IMR-90 (cell line): ENCODE data around the gene CMSS1. TPM values are rescaled to one million over a fixed set of nuclear protein-coding genes. Genes with fewer than 3 reads are reported as not detected.

ENCODE experiments used
- ATAC-seq: fragments of 200-7000 bp; cut with Tn5 transposase; 2 replicates; pipeline ENCODE4 v1.9.1; 2020; ENCODE audit warnings: low read depth, mild to moderate bottlenecking, moderate library complexity
- BruUV-seq: library from RNA; stranded (reverse); fragments of 400-500 nt; replicated peaks from 2 replicates; lab custom pipeline; 2021; lab: Mats Ljungman, UMichigan
- CTCF ChIA-PET: fragments of 300-600 bp; formaldehyde crosslinking; extraction: SDS; loops from one replicate; lab custom pipeline; 2021; ENCODE audit warnings: antibody characterized with exemption; lab: Yijun Ruan, JAX
- POLR2A ChIA-PET: fragments of 300-600 bp; sonication (Branson Sonifier 250); formaldehyde crosslinking; loops from one replicate; lab custom pipeline; 2022; ENCODE audit warnings: antibody characterized with exemption; ENCODE audit not compliant: unreplicated experiment; lab: Charles Lee
- DNase-seq: peaks from one replicate; pipeline ENCODE4 v3.0.0; 2013
- H2AFZ ChIP-seq: replicated peaks from 2 replicates; pipeline ENCODE3; 2013; ENCODE audit warnings: low read length, mild to moderate bottlenecking; ENCODE audit not compliant: poor library complexity
- H2AK5ac ChIP-seq: 2 replicates; pipeline ENCODE4 v1.6.1; 2013; ENCODE audit warnings: low read depth, low read length, inconsistent platforms
- H2AK9ac ChIP-seq: replicated peaks from 2 replicates; pipeline ENCODE3; 2013; ENCODE audit warnings: mild to moderate bottlenecking, low read depth, low read length, moderate library complexity; ENCODE audit not compliant: poor library complexity
- H2BK120ac ChIP-seq: 2 replicates; pipeline ENCODE4 v1.6.1; 2013; ENCODE audit warnings: low read depth, low read length, inconsistent platforms
- H2BK15ac ChIP-seq: 3 replicates; pipeline ENCODE4 v1.6.1; 2013; ENCODE audit warnings: low read depth, low read length, inconsistent platforms
- H2BK20ac ChIP-seq: 2 replicates; pipeline ENCODE4 v1.6.1; 2013; ENCODE audit warnings: low read depth, mild to moderate bottlenecking, inconsistent platforms, low read length, moderate library complexity
- H2BK5ac ChIP-seq: 2 replicates; pipeline ENCODE4 v1.6.1; 2013; ENCODE audit warnings: mild to moderate bottlenecking, low read depth, low read length, inconsistent platforms; ENCODE audit not compliant: poor library complexity, severe bottlenecking
- H3K14ac ChIP-seq: replicated peaks from 2 replicates; pipeline ENCODE4 v1.6.1; 2013; ENCODE audit warnings: low read depth, low read length, inconsistent platforms
- H3K18ac ChIP-seq: 2 replicates; pipeline ENCODE4 v1.6.1; 2013; ENCODE audit warnings: low read depth, low read length, control low read depth
- H3K23ac ChIP-seq: 2 replicates; pipeline ENCODE4 v1.6.1; 2013; ENCODE audit warnings: low read depth, low read length, inconsistent platforms
- H3K27ac ChIP-seq: 2 replicates; pipeline ENCODE4 v1.5.1; 2013; ENCODE audit warnings: mild to moderate bottlenecking, control low read depth, low read length; ENCODE audit not compliant: insufficient read depth
- H3K27me3 ChIP-seq: 2 replicates; pipeline ENCODE4 v1.6.1; 2013; ENCODE audit warnings: low read length; ENCODE audit not compliant: control insufficient read depth, insufficient read depth
- H3K36me3 ChIP-seq: 2 replicates; pipeline ENCODE4 v1.6.1; 2013; ENCODE audit warnings: low read length, mixed read lengths; ENCODE audit not compliant: control insufficient read depth, insufficient read depth
- H3K4ac ChIP-seq: 2 replicates; pipeline ENCODE4 v1.6.1; 2013; ENCODE audit warnings: low read depth, low read length, inconsistent platforms
- H3K4me1 ChIP-seq: 2 replicates; pipeline ENCODE4 v1.6.1; 2013; ENCODE audit warnings: low read length, mixed read lengths; ENCODE audit not compliant: control insufficient read depth, insufficient read depth
- H3K4me2 ChIP-seq: 2 replicates; pipeline ENCODE4 v1.6.1; 2013; ENCODE audit warnings: low read depth, mild to moderate bottlenecking, control low read depth, low read length, moderate library complexity
- H3K4me3 ChIP-seq: 2 replicates; pipeline ENCODE4 v1.5.1; 2013; ENCODE audit warnings: low read depth, mild to moderate bottlenecking, control low read depth, low read length, moderate library complexity; ENCODE audit not compliant: insufficient read depth
- H3K56ac ChIP-seq: 2 replicates; pipeline ENCODE4 v1.6.1; 2013; ENCODE audit warnings: low read length, inconsistent platforms; ENCODE audit not compliant: insufficient read depth; ENCODE audit errors: extremely low read depth
- H3K79me1 ChIP-seq, 2 experiments: 2 replicates each; pipeline ENCODE4 v1.6.1; 2013; ENCODE audit warnings: low read length in 2 of 2, inconsistent platforms in 1 of 2, low read depth in 1 of 2
- H3K9ac ChIP-seq: 2 replicates; pipeline ENCODE4 v1.6.1; 2013; ENCODE audit warnings: low read depth, low read length, control low read depth
- H3K9me1 ChIP-seq: 2 replicates; pipeline ENCODE4 v1.6.1; 2013; ENCODE audit warnings: low read length, inconsistent platforms; ENCODE audit not compliant: insufficient read depth
- H3K9me3 ChIP-seq: 2 replicates; pipeline ENCODE4 v1.6.1; 2013; ENCODE audit warnings: low read length; ENCODE audit not compliant: control insufficient read depth, insufficient read depth
- H4K20me1 ChIP-seq: 2 replicates; pipeline ENCODE4 v1.6.1; 2013; ENCODE audit warnings: low read length, inconsistent platforms; ENCODE audit not compliant: insufficient read depth
- H4K5ac ChIP-seq: 2 replicates; pipeline ENCODE4 v1.6.1; 2013; ENCODE audit warnings: mild to moderate bottlenecking, low read depth, low read length, control low read depth
- H4K8ac ChIP-seq, 2 experiments: 2 replicates each; pipeline ENCODE4 v1.6.1; 2013; ENCODE audit warnings: low read depth in 2 of 2, low read length in 2 of 2, control low read depth in 1 of 2, inconsistent platforms in 1 of 2
- H4K91ac ChIP-seq: 2 replicates; pipeline ENCODE4 v1.6.1; 2013; ENCODE audit warnings: low read depth, low read length, inconsistent platforms; ENCODE audit not compliant: insufficient read depth
- BHLHE40 ChIP-seq: fragments of 150-350 bp; IDR thresholded peaks from 2 replicates; pipeline ENCODE4 v1.6.1; 2016; ENCODE audit warnings: mild to moderate bottlenecking, low read depth, low read length
- CEBPB ChIP-seq: IDR thresholded peaks from 2 replicates; pipeline ENCODE4 v1.6.1; 2012; ENCODE audit warnings: low read depth, low read length, improper control_type of control experiment
- CHD1 ChIP-seq: IDR thresholded peaks from 2 replicates; pipeline ENCODE4 v1.6.1; 2012; ENCODE audit warnings: low read depth, low read length, improper control_type of control experiment
- ELK1 ChIP-seq: fragments of 150-350 bp; IDR thresholded peaks from 2 replicates; pipeline ENCODE4 v1.6.1; 2016; ENCODE audit warnings: low read depth, mild to moderate bottlenecking, low read length, moderate library complexity, borderline replicate concordance
- FOS ChIP-seq: fragments of 150-350 bp; IDR thresholded peaks from 2 replicates; pipeline ENCODE4 v1.6.1; 2016; ENCODE audit warnings: low read depth, low read length
- MAFK ChIP-seq: IDR thresholded peaks from 2 replicates; pipeline ENCODE4 v1.6.1; 2012; ENCODE audit warnings: low read depth, low read length, improper control_type of control experiment
- MAZ ChIP-seq: IDR thresholded peaks from 2 replicates; pipeline ENCODE4 v1.6.1; 2012; ENCODE audit warnings: low read depth, mild to moderate bottlenecking, low read length, improper control_type of control experiment, moderate library complexity, borderline replicate concordance
- MXI1 ChIP-seq: IDR thresholded peaks from 2 replicates; pipeline ENCODE4 v1.6.1; 2012; ENCODE audit warnings: low read depth, mild to moderate bottlenecking, low read length, moderate library complexity, borderline replicate concordance
- NFE2L2 ChIP-seq: fragments of 150-350 bp; IDR thresholded peaks from 2 replicates; pipeline ENCODE4 v1.6.1; 2016; ENCODE audit warnings: low read depth, mild to moderate bottlenecking, low read length
- POLR2A ChIP-seq: IDR thresholded peaks from 2 replicates; pipeline ENCODE4 v1.6.1; 2012; ENCODE audit warnings: mild to moderate bottlenecking, low read depth, low read length
- RAD21 ChIP-seq: IDR thresholded peaks from 2 replicates; pipeline ENCODE4 v1.6.1; 2012; ENCODE audit warnings: low read length, improper control_type of control experiment
- RCOR1 ChIP-seq: IDR thresholded peaks from 2 replicates; pipeline ENCODE4 v1.6.1; 2012; ENCODE audit warnings: mild to moderate bottlenecking, low read length, improper control_type of control experiment; ENCODE audit not compliant: insufficient replicate concordance
- RFX5 ChIP-seq: IDR thresholded peaks from 2 replicates; pipeline ENCODE4 v1.8.0; 2012; ENCODE audit warnings: low read depth, mild to moderate bottlenecking, low read length, moderate library complexity
- SMC3 ChIP-seq: fragments of 150-350 bp; IDR thresholded peaks from 2 replicates; pipeline ENCODE4 v1.6.1; 2016; ENCODE audit warnings: low read depth, mild to moderate bottlenecking, antibody characterized with exemption, low read length, moderate library complexity
- WGBS, 2 experiments: methylation state at CpG; one replicate each; pipeline versions ENCODE4 v1.1.5 to v1.1.7; 2013; ENCODE audit warnings: missing lambda C conversion rate in 2 of 2; ENCODE audit not compliant: insufficient read length in 1 of 2; ENCODE audit errors: extremely low coverage in 2 of 2; 5-methylcytosine and 5-hydroxymethylcytosine counted together
- dilution Hi-C: fragments of 300-500 bp; cut with HindIII; formaldehyde crosslinking; loops from one replicate; pipeline ENCODE4 v1.14.3; 2018; ENCODE audit warnings: low sequenced_read_pairs; ENCODE audit not compliant: unreplicated experiment
- in situ Hi-C: fragments of 300-500 bp; cut with MboI; formaldehyde crosslinking; loops from 3 replicates; pipeline ENCODE4 v1.14.3; 2019; ENCODE audit warnings: low sequenced_read_pairs, inconsistent platforms, mixed read lengths
- intact Hi-C: fragments of 100-400 bp; cut with micrococcal nuclease; formaldehyde crosslinking; loops from 2 replicates; pipeline ENCODE4 v1.10.0; 2022
- polyA plus RNA-seq, 3 experiments: library from polyadenylated mRNA; depleted of rRNA; stranded (reverse); fragments of >200 nt; gene quantifications; 2 replicates each; pipeline ENCODE4 v1.2.3, GENCODE V29; 2012; ENCODE audit warnings: low replicate concordance in 1 of 3
- total RNA-seq: library from RNA; depleted of rRNA; stranded (reverse); fragments of >200 nt; gene quantifications from 2 replicates; pipeline ENCODE4 v1.2.3, GENCODE V29; 2012
- TF ChIP-seq, protein P1 (sequence below): fragments of 150-350 bp; IDR thresholded peaks from 2 replicates; pipeline ENCODE4 v1.6.1; 2017; ENCODE audit warnings: mild to moderate bottlenecking, antibody characterized with exemption, low read length, low read depth
- TF ChIP-seq, protein P2 (sequence below): conservative IDR thresholded peaks from 2 replicates; pipeline ENCODE4 v1.5.1; 2012; ENCODE audit warnings: mild to moderate bottlenecking, low read depth, low read length, improper control_type of control experiment

CMSS1 gene
- total and polyA plus RNA-seq, 2 of the 4 experiments (the other 2 are of a cell fraction), result 12.5 to 13.6 TPM

DNA sequence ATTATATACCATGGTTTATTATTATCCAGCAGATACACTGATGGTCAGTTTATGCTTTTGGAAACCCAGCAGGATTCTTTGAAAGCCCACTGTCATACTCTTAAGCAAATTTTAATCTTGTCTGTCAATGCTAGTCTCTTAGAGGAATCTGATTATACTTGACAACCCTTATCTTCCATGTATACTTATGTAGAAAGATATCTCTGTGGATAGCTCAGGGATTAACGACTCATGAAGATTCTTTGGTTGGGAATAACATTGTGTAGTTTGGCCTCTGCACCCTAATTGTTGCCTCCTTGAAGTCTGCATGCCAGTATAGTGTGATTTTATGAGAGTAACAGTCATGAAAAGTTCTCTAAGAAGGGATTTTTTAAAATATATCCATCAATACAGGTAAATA is 263.6 kb downstream of the CMSS1 start:
- ChIA-PET POLR2A (no interaction called here), CTCF (no interaction called here)
- no peak for DNase-seq
- no CpG with 5 or more reads among the region's 1 CpG for WGBS, 2 experiments
- Histone ChIP-seq H3K4ac (no peak overlapping the region; the same call in 1 of the 2 replicates), H4K5ac (no peak overlapping the region), H3K56ac (no peak overlapping the region), H3K9me1 (peaks cover 4% of the 10 kb centered on the region; the same call in 1 of the 2 replicates), H3K14ac (no peak overlapping the region), H3K79me1 (no peaks in the 10 kb centered on the region), H3K9me3 (no peaks in the 10 kb centered on the region), H3K23ac (no peak overlapping the region), H4K20me1 (no peaks in the 10 kb centered on the region), H3K27ac (no peak overlapping the region), H2BK5ac (no peak overlapping the region), H3K9ac (no peak overlapping the region), H3K4me3 (no peak overlapping the region), H3K36me3 (no peaks in the 10 kb centered on the region), H2BK15ac (no peak overlapping the region), H3K18ac (peak overlapping the region; percentile 33; the same call in 1 of the 2 replicates), H2AK5ac (no peak overlapping the region), H3K4me2 (no peak overlapping the region), H2BK20ac (no peak overlapping the region), H3K27me3 (no peaks in the 10 kb centered on the region), H2AFZ (no peak overlapping the region), H2BK120ac (no peak overlapping the region), H2AK9ac (no peak overlapping the region), H4K8ac (no peak overlapping the region), H4K91ac (no peak overlapping the region), H3K4me1 (peaks cover 16% of the 10 kb centered on the region)
- dilution Hi-C loops (no loop called here), intact Hi-C loops (loop anchor here (5.0 kb wide), 1 partner anchor 316 kb away; no protein-coding TSS in a partner anchor), in situ Hi-C loops (no loop called here)
- BruUV-seq, result no TSS peak
- no peak for ATAC-seq
- TF ChIP-seq NFE2L2 (no peak), FOS (no peak), MXI1 (no peak), MAZ (no peak), RAD21 (no peak), POLR2A (no peak), BHLHE40 (no peak), CHD1 (no peak), SMC3 (no peak), RCOR1 (no peak), MAFK (no peak), ELK1 (no peak), CEBPB (no peak), RFX5 (no peak)
- TF ChIP-seq, protein P1, sequence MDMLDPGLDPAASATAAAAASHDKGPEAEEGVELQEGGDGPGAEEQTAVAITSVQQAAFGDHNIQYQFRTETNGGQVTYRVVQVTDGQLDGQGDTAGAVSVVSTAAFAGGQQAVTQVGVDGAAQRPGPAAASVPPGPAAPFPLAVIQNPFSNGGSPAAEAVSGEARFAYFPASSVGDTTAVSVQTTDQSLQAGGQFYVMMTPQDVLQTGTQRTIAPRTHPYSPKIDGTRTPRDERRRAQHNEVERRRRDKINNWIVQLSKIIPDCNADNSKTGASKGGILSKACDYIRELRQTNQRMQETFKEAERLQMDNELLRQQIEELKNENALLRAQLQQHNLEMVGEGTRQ, result no peak
- TF ChIP-seq, protein P2, sequence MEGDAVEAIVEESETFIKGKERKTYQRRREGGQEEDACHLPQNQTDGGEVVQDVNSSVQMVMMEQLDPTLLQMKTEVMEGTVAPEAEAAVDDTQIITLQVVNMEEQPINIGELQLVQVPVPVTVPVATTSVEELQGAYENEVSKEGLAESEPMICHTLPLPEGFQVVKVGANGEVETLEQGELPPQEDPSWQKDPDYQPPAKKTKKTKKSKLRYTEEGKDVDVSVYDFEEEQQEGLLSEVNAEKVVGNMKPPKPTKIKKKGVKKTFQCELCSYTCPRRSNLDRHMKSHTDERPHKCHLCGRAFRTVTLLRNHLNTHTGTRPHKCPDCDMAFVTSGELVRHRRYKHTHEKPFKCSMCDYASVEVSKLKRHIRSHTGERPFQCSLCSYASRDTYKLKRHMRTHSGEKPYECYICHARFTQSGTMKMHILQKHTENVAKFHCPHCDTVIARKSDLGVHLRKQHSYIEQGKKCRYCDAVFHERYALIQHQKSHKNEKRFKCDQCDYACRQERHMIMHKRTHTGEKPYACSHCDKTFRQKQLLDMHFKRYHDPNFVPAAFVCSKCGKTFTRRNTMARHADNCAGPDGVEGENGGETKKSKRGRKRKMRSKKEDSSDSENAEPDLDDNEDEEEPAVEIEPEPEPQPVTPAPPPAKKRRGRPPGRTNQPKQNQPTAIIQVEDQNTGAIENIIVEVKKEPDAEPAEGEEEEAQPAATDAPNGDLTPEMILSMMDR, result no peak
